GM21526 (cell line): ENCODE results near the gene TMCC1.

Experiments
- ATAC-seq: cut with Tn5 transposase; IDR thresholded peaks from one replicate; pipeline ENCODE4 v1.9.1; 2021; ENCODE audit warnings: moderate library complexity; ENCODE audit not compliant: unreplicated experiment, low FRiP score

Gene TMCC1

GRCh38 chr3:129628169-129628522 is 265.4 kb downstream of the TMCC1 start:
- ATAC-seq = no peak

- peak; percentile 20 for ATAC-seq
Observed at GRCh38 chr3:129627350-129628168, 266.0 kb downstream of the TMCC1 start.

DNA sequence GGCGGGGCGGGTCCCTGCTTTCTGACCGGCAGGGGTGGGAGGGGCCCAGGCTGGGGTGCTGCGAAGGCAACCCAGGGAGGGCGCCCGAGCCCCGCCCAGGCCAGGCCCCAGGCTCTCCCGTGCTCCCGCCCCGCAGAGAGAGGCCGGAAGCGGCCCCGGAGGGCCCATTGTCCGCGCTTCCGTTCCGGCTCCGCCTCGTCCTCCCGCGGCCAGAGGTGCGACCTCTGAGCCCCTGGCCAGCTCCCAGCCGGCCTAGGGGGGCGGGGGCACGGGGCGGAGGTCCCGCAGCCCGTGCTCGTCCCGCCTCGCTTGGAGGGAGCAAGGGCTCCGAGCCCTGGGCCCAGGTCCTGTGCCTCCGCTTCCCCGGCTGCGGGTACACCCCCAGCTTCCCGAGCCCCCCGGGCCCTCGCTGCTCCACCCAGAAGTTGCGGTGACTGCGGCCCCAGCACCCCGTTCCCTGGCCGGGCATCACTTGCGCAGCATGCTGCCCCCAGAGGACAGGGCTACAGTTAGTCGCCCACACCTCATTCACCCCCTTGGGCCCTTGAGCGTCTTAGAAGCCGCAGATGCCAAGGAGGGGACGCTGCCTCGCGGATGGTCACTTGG is 266.7 kb downstream of the TMCC1 start:
- peak; percentile 85 for ATAC-seq

- no peak for ATAC-seq
Observed at GRCh38 chr3:129625072-129625874, 268.2 kb downstream of the TMCC1 start.

DNA sequence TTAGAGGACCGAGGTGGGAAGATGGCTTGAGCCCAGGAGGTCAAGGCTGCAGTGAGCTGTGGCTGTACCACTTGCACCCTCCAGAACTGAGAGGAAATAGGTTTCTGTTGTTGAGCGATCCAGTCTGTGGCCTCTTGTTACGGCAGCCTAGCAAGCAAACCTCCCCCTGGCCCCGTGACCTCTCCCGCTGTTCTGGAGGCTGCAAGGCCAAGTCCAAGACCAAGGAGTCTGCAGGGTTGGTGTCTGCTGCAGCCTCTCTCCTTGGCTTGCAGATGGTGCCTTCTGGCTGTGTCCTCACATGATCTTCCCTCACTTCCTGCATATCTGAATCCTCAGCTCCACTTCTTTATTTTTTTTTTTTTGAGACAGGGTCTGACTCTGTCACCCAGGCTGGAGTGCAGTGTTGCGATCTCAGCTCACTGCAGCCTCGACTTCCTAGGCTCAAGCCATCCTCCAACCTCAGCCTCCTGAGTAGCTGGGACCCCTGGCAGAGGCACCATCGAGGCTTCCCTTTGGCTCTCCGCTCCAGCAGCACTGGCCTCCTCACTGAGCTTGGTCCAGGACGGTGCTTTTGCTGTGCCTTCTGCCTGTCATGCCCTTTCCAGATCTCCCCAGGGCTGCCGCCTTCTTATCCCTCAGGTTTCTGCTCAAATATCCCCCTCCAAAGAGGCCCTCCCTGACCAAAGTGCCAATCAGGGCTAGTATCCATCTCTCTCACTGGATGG is 269.0 kb downstream of the TMCC1 start:
- no peak for ATAC-seq

DNA sequence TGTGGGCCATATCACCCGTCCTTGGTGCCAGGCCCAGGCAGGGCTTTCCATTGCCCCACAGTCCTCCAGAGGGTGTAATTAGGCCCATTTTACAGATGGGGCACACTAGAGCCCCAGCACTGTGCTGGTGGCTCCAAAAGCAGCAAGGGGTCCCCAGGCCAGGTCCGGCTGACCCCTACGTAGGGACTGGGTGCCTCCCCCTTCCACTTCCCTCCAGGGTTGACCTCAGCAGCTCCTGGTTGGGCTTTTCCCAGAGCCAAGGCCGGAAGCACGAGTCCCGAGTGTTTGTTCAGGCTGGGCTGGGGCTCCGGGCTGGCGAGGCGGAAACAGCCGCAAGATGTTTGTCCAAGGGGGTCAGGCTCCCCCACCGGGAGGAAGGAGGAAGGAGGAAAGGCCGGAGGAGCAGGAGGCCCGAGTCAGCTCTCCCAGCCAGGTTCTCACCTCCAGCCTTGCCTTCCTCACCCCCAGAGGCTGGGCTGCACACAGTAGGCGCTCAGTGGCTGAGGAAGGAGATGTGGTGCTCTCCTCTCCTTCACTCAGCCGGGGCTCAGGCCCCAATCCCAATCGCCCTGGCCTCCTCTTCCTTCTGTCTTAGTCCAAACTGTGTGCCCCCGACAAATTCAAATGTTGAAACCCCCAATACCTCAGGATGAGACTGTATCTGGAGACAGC is 269.9 kb downstream of the TMCC1 start:
- no peak for ATAC-seq

GRCh38 chr3:129622933-129623332 is 270.6 kb downstream of the TMCC1 start:
- ATAC-seq = no peak

GRCh38 chr3:129622226-129622874 is 271.2 kb downstream of the TMCC1 start:
- ATAC-seq = no peak

DNA sequence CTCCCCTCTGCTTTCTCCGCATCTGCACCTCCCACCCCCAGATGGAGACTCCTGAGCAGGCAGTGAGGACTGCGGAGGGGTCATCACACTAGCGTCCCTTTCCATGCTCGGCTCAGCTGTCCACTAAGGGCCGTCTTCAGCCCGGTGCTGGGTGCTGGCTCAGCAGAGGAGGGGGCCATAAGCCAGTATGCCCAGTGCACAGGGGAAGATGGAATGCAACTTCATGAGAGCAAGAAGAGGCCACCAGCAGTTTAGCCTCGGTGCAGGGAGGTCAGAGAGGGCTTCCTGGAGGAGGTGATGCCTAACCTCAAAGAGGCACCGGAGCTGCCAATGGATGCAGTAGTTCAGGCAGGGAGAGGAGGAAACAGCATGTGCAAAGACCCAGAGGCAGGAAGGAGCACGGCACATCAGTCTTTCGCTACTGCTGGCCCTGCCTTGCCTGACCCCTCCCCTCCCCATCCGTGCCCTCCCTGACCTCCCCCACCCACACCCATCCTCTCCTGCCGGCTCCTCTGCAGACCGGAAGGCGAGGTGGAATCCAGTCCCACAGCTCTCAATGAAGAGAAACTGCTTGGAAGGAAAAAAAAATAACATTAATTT is 271.8 kb downstream of the TMCC1 start:
- no peak for ATAC-seq

- no peak for ATAC-seq
Observed at GRCh38 chr3:129620828-129621559, 272.5 kb downstream of the TMCC1 start.

DNA sequence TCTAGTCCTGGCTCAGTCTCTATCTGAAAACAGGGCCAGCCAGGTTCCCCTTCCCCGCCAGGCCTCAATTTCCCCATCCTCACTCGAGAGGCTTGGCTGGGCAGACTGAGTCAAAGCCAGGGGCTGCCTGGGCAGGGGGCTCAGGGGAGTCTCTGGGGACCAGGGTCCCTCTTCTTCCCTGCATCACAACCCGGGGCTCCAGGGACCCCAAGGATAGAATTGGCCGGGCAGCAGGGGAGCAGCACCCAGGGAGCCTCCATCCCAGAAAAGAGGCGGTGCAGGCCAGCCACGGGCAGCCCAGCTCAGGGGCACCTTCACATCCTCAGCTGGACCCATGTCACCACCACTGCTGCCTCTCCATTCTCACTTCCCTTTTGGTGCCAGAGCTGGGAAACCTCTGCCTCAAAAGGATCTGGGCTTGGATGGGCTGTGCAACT is 273.8 kb downstream of the TMCC1 start:
- no peak for ATAC-seq

DNA sequence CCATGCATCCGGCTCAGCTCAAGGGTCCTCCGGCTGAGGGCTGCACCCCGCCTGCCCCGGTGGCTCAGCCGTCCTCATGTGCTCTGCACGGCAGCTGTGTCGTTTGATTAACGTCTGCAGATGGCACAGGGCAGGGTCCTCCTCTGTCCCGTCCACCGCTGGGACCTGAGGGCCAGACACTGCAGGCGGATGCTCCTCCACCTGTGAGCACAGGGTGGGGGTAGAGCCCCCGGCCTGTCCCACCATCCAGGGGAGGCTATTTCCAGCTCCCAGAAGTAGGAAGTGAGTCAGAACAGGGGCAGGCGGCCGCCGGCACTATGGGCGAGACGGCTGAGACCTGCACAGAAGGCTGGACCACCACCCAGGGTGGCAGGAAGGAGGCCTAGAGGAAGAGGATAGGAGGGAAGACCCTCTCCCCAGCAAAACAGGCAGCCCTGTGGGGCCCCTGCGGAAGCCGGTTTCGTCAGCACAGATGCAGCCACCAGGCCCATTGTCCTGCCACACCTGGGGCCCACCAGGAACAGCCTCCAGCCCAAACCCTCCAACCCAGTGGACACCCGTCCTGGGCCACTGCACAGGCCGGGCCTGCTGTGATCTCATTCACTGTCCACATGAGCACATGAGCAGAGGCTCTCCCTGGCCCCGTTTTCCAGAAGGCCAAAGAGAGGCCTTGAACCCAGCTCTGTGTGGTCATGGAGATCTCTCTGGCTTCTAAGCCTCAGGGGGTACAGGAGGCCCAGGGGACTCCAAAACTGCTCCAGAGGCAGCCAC is 274.4 kb downstream of the TMCC1 start:
- ATAC-seq = no peak

DNA sequence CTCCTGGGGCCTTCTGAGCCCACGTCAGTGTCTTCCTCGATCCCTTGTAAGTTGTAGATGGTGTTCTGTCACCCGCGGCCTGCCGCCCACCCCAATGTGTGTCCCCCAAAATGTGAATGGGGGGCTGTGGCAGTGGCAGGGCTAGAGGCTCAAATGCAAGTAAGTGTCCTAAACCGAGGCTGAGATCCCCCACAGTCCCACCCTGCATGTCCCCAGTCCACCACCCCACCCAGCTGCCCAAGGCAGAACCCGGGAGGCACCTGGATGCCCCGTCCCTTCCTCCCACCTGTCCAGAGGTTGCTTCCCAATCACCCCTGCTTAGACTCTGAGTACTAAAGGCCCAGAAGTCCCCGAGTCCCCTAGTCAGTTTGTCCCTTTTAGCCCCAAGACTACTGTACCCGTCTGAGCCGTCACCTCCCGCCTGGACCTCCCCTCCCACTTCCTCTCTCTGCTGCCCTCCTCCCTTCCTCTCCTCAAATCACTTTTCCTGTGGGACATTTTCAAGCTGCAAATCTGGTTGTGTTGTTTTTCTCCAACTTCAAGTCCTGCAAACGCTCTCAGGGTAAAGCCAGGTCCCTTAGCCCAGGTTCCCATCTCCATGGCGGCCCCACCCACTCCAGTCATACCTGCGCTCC is 275.2 kb downstream of the TMCC1 start:
- no peak for ATAC-seq

- no peak for ATAC-seq
Observed at GRCh38 chr3:129617381-129618185, 275.9 kb downstream of the TMCC1 start.

- ATAC-seq = no peak
Observed at GRCh38 chr3:129616713-129617112, 276.8 kb downstream of the TMCC1 start.

GRCh38 chr3:129616291-129616690 is 277.2 kb downstream of the TMCC1 start:
- ATAC-seq = no peak
